ENCODE results near the gene ZNF687.

The ZNF687 gene

DNA sequence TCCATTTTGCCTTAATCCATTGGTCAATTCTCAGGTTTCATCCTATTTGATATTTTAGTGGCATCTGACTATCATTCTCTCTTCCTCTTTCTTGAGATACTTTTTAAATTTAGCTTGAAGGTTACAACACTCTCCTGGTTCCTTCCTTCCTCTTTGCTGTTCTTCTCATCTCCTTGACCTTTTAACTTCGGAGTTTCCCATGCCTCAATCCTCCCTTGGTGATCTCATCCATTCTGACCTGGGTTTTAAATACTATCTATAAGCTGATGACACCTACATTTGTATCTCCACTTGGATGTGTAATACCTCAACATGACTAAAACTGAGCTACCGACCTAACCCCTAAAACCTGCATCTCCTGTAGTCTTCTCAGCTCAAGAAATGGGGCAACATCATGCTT, 4.8 kb upstream of the ZNF687 start:
- no peak for DNase-seq (ENCODE audit: low read depth)

- DNase-seq (ENCODE audit: low read depth) = peak; percentile 90
These were observed 702 bp upstream of the ZNF687 start for GRCh38 chr1:151281225-151281968.

DNA sequence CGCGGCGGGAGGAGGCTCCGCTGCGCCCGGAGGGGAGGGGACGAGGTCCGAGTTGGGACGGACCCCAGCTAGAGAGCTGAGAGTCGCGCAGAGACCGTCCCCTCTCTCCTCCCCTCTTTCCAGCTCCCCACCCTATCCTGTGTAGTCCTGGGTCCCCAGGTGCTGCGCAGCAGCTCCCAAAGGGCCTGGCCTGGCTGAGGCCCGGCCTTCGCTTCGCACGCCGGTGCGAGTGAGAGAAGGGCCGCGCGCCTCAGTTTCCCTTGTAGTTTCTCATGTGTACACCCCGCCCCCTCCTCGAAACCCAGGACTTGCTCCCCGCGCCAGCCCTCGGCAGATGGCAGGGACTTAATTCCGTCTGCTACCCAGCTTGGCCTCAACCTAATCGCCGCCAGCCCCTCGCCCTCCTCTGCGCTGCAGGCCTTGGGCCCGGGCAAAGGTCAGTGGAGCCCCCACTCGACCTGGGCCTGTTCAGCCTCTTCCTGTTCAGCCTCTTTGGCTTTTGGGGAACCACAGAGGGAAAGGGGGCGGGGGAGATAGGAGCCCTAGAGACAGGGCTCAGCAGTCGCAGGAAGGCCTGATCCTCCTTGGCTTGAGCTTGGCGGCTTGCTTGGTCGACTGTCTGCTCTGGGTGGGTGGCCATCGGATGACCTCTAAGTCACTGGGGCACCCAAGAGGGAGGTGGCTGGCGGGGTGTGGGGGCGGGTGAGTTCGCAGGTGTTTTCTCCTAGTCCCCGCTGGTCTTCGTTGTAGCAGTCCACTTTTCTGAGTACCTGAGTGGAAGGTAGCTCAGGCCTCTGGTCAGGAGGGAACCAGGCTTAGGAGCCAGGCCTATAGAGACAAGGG, 1.0 kb downstream of the ZNF687 start:
- DNase-seq (ENCODE audit: low read depth) = no peak

- DNase-seq (ENCODE audit: low read depth) = no peak
These were observed 2.0 kb downstream of the ZNF687 start for GRCh38 chr1:151284013-151284577.

GRCh38 chr1:151286619-151287340, 4.7 kb downstream of the ZNF687 start:
- DNase-seq (ENCODE audit: low read depth) = no peak

DNA sequence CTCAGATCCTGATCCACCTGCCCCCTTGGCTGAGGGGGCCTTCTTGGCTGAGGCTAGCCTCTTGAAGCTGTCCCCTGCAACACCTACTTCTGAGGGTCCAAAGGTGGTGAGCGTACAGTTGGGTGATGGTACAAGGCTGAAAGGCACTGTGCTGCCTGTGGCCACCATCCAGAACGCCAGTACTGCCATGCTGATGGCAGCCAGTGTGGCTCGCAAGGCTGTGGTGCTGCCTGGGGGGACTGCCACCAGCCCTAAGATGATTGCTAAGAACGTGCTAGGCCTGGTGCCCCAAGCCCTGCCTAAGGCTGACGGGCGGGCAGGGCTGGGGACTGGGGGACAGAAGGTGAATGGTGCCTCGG, 5.2 kb downstream of the ZNF687 start:
- no peak for DNase-seq (ENCODE audit: low read depth)

DNA sequence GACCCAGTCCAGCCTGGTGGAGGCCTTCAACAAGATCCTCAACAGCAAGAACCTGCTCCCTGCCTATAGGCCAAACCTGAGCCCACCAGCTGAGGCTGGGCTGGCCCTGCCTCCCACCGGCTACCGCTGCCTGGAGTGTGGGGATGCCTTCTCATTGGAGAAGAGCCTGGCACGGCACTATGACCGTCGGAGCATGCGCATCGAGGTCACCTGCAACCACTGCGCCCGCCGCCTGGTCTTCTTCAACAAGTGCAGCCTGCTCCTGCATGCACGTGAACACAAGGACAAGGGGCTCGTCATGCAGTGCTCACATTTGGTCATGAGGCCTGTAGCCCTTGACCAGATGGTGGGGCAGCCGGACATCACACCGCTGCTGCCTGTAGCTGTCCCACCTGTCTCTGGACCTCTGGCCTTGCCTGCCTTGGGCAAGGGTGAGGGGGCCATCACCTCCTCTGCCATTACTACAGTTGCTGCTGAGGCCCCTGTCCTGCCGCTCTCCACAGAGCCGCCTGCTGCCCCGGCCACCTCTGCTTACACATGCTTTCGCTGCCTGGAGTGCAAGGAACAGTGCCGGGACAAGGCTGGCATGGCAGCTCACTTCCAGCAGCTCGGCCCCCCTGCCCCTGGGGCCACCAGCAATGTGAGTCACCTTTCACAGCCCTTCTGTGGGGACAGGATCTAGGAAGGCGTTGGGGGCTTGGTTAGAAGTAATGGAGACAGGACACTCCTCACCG, 5.8 kb downstream of the ZNF687 start:
- no peak for DNase-seq (ENCODE audit: low read depth)

- DNase-seq (ENCODE audit: low read depth) = no peak
These were observed 6.4 kb downstream of the ZNF687 start for GRCh38 chr1:151288502-151288901.

- DNase-seq (ENCODE audit: low read depth) = no peak
These were observed 7.2 kb downstream of the ZNF687 start for GRCh38 chr1:151289080-151289935.

- DNase-seq (ENCODE audit: low read depth) = no peak
These were observed 8.1 kb downstream of the ZNF687 start for GRCh38 chr1:151289991-151290708.

GRCh38 chr1:151290709-151291303, 8.7 kb downstream of the ZNF687 start:
- no peak for DNase-seq (ENCODE audit: low read depth)

- no peak for DNase-seq (ENCODE audit: low read depth)
These were observed 10.3 kb downstream of the ZNF687 start for GRCh38 chr1:151292207-151293030.

GRCh38 chr1:151293093-151293492, 11.0 kb downstream of the ZNF687 start:
- DNase-seq (ENCODE audit: low read depth) = no peak

DNA sequence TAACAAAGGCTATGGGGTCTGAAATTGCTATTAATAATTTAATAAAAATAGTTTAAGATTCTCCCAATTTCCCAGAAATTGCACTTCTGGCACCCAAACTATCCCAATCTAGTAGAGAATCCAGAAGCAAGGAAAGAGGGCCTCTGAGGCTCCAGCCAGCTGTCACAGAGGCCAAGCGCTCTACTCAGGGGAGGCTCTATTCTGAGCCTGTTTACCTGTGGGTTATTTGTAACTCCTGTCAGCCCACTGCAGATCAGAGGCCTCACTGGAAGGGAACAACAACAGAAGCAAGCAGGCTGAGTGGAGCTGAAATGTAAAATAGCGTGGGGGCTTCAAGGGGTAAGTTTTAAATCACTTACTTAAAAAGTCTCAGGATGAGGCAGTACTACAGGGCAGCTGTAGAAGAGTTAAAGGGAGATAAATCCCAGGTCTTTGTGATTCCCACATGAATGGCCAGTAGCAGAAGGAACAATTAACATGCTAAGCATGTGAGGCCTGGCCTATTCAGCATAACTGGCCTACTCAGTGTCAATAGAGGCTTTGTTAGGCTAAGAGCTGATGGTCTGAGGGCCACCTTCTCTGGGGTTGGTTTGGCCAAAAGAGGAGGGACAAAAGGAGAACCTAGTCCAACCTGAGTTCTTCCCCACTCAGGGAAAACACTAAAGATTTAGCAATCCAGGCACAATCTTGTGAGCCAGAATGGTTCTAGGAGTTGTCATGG, 12.8 kb downstream of the ZNF687 start:
- no peak for DNase-seq (ENCODE audit: low read depth)

- no peak for DNase-seq (ENCODE audit: low read depth)
These were observed 27.8 kb downstream of the ZNF687 start for GRCh38 chr1:151309811-151310323.

DNA sequence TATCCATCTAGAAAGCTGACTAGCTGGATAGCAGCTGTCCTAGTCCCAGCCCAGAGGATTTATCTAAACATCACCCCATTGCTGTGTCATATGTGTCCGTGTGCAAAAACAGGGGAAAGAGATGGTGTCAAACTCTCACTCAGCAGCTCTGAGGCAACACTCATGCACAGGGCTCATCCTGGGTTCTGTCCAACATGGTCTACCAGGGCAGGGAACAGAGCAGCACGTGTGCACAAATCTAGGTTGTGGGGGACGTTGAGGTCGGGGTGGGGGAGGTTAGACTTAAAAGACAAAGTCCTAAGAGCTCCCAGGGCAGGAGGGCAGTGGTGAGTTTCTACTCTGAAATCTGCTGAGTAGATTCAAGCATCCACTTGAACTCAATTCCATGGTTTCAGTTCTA, 28.9 kb downstream of the ZNF687 start:
- no peak for DNase-seq (ENCODE audit: low read depth)

DNA sequence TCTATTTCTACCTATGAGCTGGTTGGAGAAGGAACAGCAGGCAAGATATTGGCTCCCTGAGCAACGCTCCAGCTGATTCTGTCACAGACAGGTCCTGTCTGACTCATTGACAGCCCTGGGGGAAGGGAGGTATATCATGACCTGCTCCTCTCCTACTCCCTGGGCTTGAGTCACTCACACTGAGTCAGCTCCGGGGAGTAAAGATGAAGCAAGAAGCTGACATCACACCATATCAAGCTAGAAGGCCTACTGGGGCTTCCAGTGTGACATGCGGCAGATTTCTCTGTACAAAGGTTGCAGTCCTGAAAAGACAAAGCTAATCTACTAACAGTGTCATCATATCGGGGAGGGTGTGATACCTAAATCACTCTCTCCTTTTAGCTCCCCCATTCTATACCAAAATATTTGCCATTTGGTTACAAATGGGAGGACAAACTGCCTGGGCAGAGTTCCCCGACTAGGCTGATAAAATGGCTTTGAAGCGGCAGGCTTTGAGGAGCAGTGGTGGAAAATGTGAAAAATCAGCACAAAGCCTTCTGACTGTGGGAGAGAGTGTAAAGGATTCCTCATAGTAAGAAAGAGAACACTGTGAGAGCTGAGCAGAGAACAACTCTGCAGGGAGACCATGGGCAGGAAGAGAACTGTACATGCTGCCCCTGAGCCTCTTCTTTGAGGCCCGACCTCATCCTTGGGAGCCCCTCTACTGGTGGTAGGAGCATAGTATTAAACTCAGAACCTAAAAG, 29.7 kb downstream of the ZNF687 start:
- DNase-seq (ENCODE audit: low read depth) = peak; percentile 66
